Endothelial cell of umbilical vein (primary cell): ENCODE measurements around the gene PLA2G2A.

Experiments used
- EZH2 ChIP-seq: IDR thresholded peaks from 2 replicates; pipeline ENCODE4 v1.6.1; 2012; ENCODE audit warnings: borderline replicate concordance, low read depth, mild to moderate bottlenecking, moderate library complexity, low read length, inconsistent platforms; ENCODE audit not compliant: severe bottlenecking
- JUN ChIP-seq: IDR thresholded peaks from 2 replicates; pipeline ENCODE4 v1.6.1; 2011; ENCODE audit warnings: borderline replicate concordance, low read depth; ENCODE audit not compliant: insufficient read length, insufficient read depth
- MAX ChIP-seq: IDR thresholded peaks from 2 replicates; pipeline ENCODE4 v1.6.1; 2011; ENCODE audit not compliant: insufficient read depth, insufficient read length
- POLR2A ChIP-seq: IDR thresholded peaks from 2 replicates; pipeline ENCODE4 v1.6.1; 2012; ENCODE audit warnings: low read depth, mild to moderate bottlenecking, control low read depth, low read length
- POLR2AphosphoS5 ChIP-seq: IDR thresholded peaks from 2 replicates; pipeline ENCODE4 v1.6.1; 2012; ENCODE audit warnings: low read depth, mild to moderate bottlenecking, control low read depth, low read length, moderate library complexity; ENCODE audit not compliant: insufficient read depth
- TF ChIP-seq, protein P1 (sequence below), 2 donors: IDR thresholded peaks; 1 replicate in 1 of 2; 2 replicates in 1 of 2; pipeline ENCODE4 v1.5.1; 2011; ENCODE audit warnings: low read length in 2 of 2, mild to moderate bottlenecking in 2 of 2, moderate library complexity in 2 of 2, control low read depth in 1 of 2, inconsistent platforms in 1 of 2, low read depth in 1 of 2; ENCODE audit not compliant: insufficient read depth in 1 of 2; ENCODE audit errors: extremely low read depth in 1 of 2

DNA sequence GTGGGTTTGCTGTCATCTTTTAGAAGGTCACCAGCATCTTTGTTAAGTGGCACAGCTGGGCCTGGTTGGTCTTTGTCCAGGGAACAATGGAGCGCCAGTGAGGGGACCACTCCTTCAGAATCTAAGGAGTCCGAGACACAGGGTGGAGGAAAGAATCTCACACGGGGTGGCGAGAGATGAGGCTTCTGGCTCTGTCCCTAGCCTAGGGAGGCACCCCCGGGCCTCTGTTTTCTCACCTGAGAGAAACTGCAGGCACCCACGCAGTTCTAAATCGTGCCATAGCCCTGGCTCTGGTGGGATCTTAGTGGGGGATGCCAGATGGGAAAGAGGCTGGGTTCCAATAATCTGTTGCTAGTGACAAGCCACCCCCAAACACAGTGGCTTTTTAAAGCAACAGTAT, 45.1 kb downstream of the PLA2G2A start:
- TF ChIP-seq, protein P1, sequence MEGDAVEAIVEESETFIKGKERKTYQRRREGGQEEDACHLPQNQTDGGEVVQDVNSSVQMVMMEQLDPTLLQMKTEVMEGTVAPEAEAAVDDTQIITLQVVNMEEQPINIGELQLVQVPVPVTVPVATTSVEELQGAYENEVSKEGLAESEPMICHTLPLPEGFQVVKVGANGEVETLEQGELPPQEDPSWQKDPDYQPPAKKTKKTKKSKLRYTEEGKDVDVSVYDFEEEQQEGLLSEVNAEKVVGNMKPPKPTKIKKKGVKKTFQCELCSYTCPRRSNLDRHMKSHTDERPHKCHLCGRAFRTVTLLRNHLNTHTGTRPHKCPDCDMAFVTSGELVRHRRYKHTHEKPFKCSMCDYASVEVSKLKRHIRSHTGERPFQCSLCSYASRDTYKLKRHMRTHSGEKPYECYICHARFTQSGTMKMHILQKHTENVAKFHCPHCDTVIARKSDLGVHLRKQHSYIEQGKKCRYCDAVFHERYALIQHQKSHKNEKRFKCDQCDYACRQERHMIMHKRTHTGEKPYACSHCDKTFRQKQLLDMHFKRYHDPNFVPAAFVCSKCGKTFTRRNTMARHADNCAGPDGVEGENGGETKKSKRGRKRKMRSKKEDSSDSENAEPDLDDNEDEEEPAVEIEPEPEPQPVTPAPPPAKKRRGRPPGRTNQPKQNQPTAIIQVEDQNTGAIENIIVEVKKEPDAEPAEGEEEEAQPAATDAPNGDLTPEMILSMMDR (IDR thresholded peaks at IDR 0.05; ENCODE audit: extremely low read depth in 1 of 2, insufficient read depth in 1 of 2, low read depth in 1 of 2, low read length in 2 of 2) = no peak
- no peak for TF ChIP-seq MAX
- no peak for TF ChIP-seq POLR2A
- no peak for TF ChIP-seq POLR2AphosphoS5
- TF ChIP-seq EZH2 = no peak
- no peak for TF ChIP-seq JUN
